Measurements from ENCODE around the gene PTBP3. TPM values are rescaled to one million over a fixed set of nuclear protein-coding genes. Genes with fewer than 3 reads are reported as not detected.

Gene PTBP3
- total RNA-seq, 1 donor from 2014 or later: 94.0 TPM

- H3K4me3 Mint-ChIP-seq (ENCODE audit: unreplicated experiment): no peak overlapping the region
- no peaks in the 10 kb centered on the region for H3K9me3 Mint-ChIP-seq (ENCODE audit: unreplicated experiment)
- peaks cover 10% of the 10 kb centered on the region for H3K4me1 Mint-ChIP-seq (ENCODE audit: unreplicated experiment)
- DNase-seq (ENCODE audit: low spot score): no peak
- peaks cover 6% of the 10 kb centered on the region for H3K27me3 Mint-ChIP-seq (ENCODE audit: unreplicated experiment)
- no peak overlapping the region for H3K27ac Mint-ChIP-seq (ENCODE audit: unreplicated experiment)
- no peak for TF ChIP-seq CTCF (IDR thresholded peaks at IDR 0.05; ENCODE audit: unreplicated experiment)
- H3K36me3 Mint-ChIP-seq (ENCODE audit: low read depth, unreplicated experiment): no peaks in the 10 kb centered on the region
Observed at GRCh38 chr9:112179816-112180215, 153.6 kb downstream of the PTBP3 start.

- H3K4me3 Mint-ChIP-seq (ENCODE audit: unreplicated experiment): peak overlapping the region; percentile 43
- no peak overlapping the region for H3K27ac Mint-ChIP-seq (ENCODE audit: unreplicated experiment)
- DNase-seq (ENCODE audit: low spot score): no peak
- no peak for TF ChIP-seq CTCF (IDR thresholded peaks at IDR 0.05; ENCODE audit: unreplicated experiment)
- H3K4me1 Mint-ChIP-seq (ENCODE audit: unreplicated experiment): peaks cover 24% of the 10 kb centered on the region
- H3K27me3 Mint-ChIP-seq (ENCODE audit: unreplicated experiment): peaks cover 16% of the 10 kb centered on the region
- no peaks in the 10 kb centered on the region for H3K9me3 Mint-ChIP-seq (ENCODE audit: unreplicated experiment)
- H3K36me3 Mint-ChIP-seq (ENCODE audit: low read depth, unreplicated experiment): peaks cover 12% of the 10 kb centered on the region
Observed at GRCh38 chr9:112176524-112176923, 156.9 kb downstream of the PTBP3 start.

- peak overlapping the region; percentile 87 for H3K4me3 Mint-ChIP-seq (ENCODE audit: unreplicated experiment)
- peaks cover 16% of the 10 kb centered on the region for H3K27me3 Mint-ChIP-seq (ENCODE audit: unreplicated experiment)
- DNase-seq (ENCODE audit: low spot score): no peak
Observed at GRCh38 chr9:112175796-112176315, 157.6 kb downstream of the PTBP3 start.

GRCh38 chr9:112174965-112175795 is 158.2 kb downstream of the PTBP3 start, which contains the start of gene SUSD1:
SUSD1 (minus strand) TSS chr9:112175297; CDS start chr9:112175235, 62 bp downstream.
- Mint-ChIP-seq H3K9me3 (ENCODE audit: unreplicated experiment) (no peaks in the 10 kb centered on the region), H3K27me3 (ENCODE audit: unreplicated experiment) (peaks cover 16% of the 10 kb centered on the region), H3K4me3 (ENCODE audit: unreplicated experiment) (peak within 1 kb of the TSS; percentile 87), H3K27ac (ENCODE audit: unreplicated experiment) (peak within 1 kb of the TSS; percentile 18), H3K36me3 (ENCODE audit: low read depth, unreplicated experiment) (peaks cover 12% of the 10 kb centered on the region), H3K4me1 (ENCODE audit: unreplicated experiment) (peaks cover 15% of the 10 kb centered on the region)
- DNase-seq (ENCODE audit: low spot score): peak; percentile 26
- no peak for TF ChIP-seq CTCF (IDR thresholded peaks at IDR 0.05; ENCODE audit: unreplicated experiment)

More at GRCh38 chr9:112175796-112176315, 157.6 kb downstream of the PTBP3 start:
- no peak for TF ChIP-seq CTCF (IDR thresholded peaks at IDR 0.05; ENCODE audit: unreplicated experiment)
- Mint-ChIP-seq H3K36me3 (ENCODE audit: low read depth, unreplicated experiment) (peaks cover 12% of the 10 kb centered on the region), H3K27ac (ENCODE audit: unreplicated experiment) (peak overlapping the region; percentile 18), H3K4me1 (ENCODE audit: unreplicated experiment) (peaks cover 18% of the 10 kb centered on the region), H3K9me3 (ENCODE audit: unreplicated experiment) (no peaks in the 10 kb centered on the region)

Data from endothelial cell (in vitro differentiated cells).